GM19467 (cell line): ENCODE measurements around the gene PDCD11.
"Not testable (repeated sequence)": the region's sequence is repeated elsewhere in the genome, so short reads cannot be mapped to it uniquely, and the experiment has no call there.

Experiments used
- ATAC-seq: cut with Tn5 transposase; IDR thresholded peaks from one replicate; pipeline ENCODE4 v1.9.1; 2021; ENCODE audit warnings: mild to moderate bottlenecking, moderate library complexity; ENCODE audit not compliant: unreplicated experiment

Gene PDCD11

DNA sequence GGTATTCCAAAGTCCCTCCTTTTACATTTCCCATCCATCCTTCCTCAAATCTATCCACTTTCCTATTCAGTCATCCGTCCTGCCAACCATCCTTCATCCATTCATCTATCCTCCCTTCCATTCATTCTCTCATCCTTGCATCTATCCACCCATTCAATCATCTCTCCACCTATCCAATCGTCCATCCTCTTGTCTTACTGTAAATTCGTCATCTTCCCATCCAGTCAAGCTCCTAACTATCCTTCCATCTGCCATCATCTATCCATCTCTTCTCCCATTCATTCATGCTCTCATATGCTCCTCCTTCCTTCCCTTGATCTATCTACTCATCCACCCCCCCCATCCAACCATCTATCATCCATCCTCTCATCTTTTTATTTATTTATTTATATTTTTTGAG is 77.7 kb downstream of the PDCD11 start:
- ATAC-seq, result no peak

DNA sequence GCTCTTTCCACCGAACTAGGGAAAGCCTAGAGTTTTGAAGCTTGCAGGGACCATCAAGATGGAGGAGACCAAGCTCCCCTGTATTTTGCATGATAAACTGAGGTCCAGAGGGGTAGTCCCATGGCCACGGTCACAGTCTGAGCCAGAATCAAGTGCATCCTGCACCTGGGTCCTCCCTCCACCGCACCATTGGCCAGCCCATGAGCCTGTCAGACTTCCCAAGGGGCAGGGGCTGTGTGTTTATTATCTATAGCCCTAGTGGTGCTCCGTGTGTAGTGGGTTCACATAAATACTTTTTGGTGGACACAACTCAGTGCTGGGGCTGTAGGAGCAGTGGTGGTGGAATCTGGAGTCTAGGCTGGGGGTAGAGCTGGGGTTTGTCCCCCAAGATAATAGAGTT is 79.0 kb downstream of the PDCD11 start:
- ATAC-seq, result no peak

DNA sequence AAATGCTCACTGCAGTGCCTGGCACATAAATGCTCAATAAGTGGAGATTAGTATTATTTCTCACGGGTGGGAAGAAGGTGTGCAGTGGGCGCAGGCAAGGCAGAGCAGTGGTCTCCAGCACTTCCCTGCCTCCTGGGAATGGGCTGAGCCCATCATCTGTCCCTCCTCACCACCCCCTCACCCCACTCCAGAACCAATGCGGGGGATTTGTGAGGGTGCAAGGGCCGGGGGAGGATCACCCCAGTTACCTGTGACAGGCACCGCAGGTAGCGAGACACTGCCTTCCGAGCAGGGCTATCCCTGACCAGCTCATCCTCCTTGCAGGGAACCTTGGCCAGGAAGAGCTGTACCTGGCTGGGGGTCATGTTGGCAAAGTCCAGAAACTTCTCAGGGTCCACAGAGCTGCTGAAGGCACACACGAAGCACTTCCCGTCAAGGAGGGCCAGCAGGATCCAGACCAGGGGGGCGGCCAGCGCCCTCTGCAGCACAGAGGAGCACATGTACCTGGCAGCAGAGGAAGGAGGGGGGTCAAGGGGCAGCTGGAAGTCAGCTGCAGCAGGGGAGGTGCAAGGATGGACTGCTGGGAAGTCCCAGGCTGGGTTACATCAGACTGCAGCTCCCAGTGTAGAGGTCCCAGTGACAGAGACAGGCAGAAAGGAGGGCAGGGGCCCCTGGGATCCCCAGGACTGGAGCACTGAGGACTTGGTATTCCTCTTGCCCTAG is 79.8 kb downstream of the PDCD11 start:
- no peak for ATAC-seq

DNA sequence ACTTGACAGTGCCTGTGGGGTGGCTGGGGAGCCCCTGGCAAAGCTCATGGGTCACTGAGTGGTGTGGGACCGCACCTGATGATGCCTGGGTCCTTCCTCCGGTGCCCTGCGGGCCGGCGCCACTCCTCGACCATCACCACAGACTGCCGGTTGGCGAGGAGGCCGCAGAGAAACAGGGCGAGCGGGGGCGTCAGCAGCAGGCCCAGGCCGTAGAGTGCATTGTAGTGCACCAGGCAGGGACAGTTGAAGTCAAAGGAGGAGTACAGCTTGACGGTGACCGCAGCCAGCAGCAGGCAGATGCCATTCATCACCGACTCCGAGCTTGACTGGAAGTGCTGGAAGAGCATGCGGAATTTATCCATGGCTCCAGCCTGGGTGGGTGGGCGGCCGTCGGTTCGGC is 82.2 kb downstream of the PDCD11 start:
- no peak for ATAC-seq

DNA sequence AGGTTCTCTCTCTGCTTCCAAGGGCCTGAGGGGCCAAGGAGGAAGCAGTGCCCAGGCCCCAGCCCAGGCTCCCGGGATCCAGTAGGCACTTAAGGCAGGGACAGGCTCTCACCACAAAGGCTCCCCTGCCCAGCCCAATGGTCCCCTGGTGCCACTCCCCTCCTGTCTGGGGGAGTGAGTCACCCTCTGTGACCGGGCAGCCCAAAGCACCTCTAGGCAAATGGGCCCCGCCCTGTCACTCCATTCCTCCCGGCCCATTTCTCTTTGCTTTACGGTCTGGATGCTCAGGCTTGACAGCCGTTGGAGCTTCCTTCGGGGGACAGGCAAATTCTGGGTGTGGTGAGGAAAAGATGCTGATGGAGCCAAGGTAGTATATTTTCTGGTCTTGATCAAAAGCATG is 82.7 kb downstream of the PDCD11 start, which contains the start of gene CALHM3:
Gene CALHM3, minus strand, starts transcription at position 106 of the 400 bp plus-strand sequence. CDS start 208 bp downstream, outside the sequence.
- no peak for ATAC-seq

DNA sequence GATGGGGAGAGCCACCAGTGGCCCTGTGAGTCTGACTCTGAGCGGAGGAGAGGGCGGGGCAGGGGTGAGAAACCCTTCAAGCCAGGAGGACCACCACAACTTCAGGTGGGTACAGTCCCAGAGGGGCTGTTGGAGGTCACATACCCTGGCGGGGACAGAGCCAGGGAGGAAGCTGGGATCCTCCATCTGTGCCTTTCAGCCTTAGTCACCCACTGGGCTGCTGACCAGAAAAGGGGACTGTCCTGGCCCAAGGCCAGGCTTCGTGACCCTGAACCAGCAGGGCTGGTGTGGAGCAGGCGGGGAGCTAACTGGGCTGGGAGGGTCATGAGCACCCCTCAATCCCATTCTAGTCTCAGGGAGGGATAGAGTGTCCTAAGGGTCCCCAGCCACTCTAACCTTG is 84.1 kb downstream of the PDCD11 start:
- no peak for ATAC-seq

DNA sequence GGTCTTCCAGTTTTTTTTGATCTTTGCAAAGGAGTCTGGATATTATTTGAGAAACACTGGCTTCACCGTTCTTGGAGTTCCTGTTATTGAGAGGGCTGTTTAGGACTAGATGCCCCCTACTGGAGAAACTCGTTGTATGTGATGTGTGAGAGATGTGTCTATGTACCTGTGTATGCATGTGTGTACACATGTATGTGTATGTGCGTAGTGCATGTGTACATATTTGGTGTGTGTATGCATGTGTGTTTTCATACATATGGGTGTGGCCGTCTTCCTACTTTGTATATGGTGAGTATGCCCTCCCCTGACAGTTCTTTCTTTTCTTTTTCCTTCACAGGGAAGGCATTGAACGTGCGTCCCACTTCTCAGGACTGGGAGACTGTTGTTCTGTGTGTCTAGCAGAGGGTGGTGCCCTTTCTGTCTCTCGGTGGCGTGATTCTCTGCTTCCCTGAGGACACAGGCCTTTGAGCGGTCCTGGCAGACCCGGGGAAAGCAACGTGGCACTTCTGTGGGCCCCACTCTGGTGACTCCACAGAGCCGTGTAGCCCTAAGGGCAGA is 85.6 kb downstream of the PDCD11 start:
- no peak for ATAC-seq

- not testable (repeated sequence) for ATAC-seq
Measured at GRCh38 chr10:103486635-103487409, 90.4 kb downstream of the PDCD11 start.

DNA sequence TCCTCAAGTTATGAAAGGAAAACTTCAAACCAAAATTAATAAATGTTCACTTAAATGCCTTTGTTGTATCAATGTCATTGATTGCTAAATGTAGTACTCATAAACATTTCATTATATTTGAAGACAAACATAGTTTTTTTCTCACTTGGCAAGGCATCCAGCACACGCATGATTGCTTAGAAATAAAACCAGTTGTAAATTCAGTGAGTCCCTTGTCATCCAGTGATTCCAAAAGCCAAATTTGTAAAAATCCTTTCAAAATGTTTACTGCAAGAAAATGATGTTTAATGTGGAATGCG is 90.9 kb downstream of the PDCD11 start:
- ATAC-seq, result no peak

GRCh38 chr10:103490986-103491314 is 94.5 kb downstream of the PDCD11 start:
- peak; percentile 13 for ATAC-seq

- no peak for ATAC-seq
Measured at GRCh38 chr10:103491729-103492364, 95.4 kb downstream of the PDCD11 start.

GRCh38 chr10:103492655-103493261 is 96.3 kb downstream of the PDCD11 start:
- ATAC-seq, result no peak

DNA sequence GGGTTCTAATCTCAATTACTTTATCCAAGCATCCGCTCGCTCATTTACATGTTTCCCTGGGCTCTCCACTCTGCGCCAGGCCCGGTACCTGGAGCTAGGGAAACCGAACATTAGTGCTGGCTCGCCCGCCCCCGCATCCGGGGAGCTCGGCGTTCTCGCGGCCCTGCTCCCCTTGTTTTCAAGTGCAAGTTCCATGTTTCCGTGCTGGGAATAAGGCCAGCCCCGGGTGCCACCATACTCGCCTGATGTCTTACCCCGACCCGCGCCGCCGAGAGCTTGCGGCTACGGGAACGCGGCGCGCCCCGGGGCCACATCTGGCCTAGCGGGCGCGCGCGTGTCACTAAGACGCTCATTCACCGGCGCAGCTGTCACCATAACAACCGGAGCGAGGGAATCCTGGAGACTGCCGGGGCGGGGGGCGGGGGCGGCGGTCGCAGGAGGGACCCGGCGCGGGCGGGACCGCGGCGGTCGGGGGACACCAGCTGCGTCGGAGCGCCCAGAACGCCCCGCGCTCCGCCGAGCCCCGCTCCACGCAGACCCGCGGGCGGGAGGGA is 97.0 kb downstream of the PDCD11 start, which contains the start of gene NEURL1:
Gene NEURL1, plus strand, starts transcription at position 344 of the 554 bp plus-strand sequence. CDS start 683 bp downstream, outside the sequence.
- no peak for ATAC-seq

DNA sequence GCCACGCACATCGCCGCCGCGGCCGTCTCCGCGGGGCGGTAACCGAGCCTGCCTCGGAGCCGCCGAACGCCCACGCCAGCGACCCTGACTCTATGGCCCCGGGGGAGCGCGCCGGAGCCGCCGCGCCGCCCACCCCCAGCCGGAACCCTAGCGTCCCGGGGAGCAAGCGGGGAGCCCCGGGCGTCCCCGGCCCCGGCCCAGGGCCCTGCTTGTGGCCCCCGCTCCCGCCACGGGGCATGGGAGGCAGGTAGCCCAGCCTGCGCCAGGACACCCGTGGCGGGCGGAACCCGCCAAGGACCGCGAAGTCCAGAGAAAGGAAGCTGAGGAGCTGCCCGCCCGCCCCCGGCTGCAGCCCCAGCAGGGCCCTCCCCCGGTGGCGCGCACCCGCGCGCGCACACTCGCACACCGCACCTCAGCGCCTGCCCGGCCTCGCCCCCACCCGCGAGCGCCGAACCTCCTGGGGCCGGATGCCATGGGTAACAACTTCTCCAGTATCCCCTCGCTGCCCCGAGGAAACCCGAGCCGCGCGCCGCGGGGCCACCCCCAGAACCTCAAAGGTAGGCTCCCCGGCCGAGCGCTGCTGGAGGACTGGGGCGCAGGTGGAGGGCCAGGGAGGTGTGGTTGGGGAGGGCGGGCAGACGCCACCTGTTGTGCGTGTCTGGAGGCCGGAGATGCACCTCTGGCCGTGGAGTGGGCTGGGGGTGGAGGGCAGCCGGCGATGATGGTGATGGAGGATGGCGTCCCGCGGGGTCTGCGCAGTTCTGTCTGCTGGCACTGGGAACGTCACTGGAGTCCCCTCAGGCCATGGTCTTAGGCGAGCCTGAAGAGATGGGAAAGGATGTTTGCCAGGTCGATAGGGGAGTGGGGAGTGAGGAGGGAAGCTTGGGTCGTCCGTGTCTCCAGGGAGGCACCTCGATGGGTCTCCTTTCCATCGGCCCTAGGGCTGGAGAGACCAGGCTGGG is 97.8 kb downstream of the PDCD11 start:
- no peak for ATAC-seq

DNA sequence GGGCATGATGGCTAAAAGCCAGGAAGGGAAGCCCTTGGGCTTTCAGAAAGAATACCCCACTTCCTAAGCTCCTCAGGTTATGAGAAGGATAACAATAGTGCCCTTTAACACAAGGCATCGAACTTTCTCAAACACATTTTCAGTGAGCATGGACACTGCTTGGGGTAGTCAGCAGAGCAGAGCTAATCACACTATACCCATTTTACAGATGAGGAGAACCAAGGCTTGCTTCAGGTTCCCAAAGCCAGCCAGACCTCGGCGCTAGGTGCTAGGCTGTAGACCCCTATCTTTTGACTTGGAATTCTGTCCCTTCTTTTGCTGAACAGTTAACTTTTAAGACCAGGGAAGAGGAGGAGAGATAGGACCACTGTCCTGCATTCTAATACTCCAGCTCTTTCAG is 98.9 kb downstream of the PDCD11 start:
- no peak for ATAC-seq
